A673 (cell line): ENCODE data around the gene CBFA2T3.

Experiments
- CTCF ChIP-seq: fragments of 300-800, 200-600 bp; sonication (generic); conservative IDR thresholded peaks from 2 replicates; pipeline ENCODE4 v1.5.1; 2017; ENCODE audit warnings: low read depth, mild to moderate bottlenecking, antibody characterized with exemption, low read length, moderate library complexity, mixed read lengths
- EZH2 ChIP-seq: fragments of 200-600 bp; sonication (generic); IDR thresholded peaks from 2 replicates; pipeline ENCODE4 v1.6.1; 2017; ENCODE audit warnings: borderline replicate concordance, low read depth, mild to moderate bottlenecking, mixed read lengths, antibody characterized with exemption, low read length; ENCODE audit not compliant: poor library complexity, severe bottlenecking

DNA sequence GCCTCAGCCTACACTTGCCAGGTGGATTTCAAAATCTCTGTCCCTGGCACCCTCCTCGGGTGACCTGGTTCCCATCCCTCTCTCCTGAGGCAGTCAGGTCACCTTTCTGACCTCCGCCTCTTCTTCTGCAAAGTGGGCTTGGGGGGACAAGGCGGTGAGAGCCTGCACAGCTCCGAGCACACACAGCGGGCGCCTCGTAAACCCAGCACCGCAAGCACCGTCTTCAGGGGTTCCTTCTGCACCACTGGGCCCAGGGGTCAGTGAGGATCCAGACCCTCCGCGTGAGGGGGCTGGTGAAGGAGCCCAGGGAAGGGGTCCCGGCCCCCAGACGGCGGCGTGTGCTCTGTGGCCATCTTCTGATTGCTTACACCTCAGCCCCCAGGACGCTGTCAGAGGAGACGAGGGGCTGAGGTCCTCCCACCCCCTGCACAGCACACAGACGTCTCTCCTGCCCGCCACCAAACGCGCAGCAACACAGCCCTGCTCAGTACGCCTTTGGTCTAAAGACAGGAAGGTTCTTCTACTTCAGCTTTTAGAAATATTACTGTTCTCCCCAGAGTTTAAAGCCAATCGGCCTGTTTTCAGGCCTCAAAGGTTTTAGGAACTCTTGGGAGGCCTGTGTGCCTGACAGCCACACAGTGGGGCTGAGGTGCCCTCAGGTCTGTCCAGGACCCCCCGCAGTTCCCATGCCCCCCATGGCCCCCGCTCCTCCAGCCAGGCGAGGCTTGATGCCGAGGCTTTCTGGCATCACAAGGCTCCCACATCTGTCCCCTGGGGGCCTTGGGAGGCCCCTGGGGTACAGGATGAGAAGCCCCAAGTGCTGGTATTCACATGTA, 2.7 kb downstream of the CBFA2T3 start:
- TF ChIP-seq CTCF (no peak), EZH2 (no peak)
